ENCODE results near the gene LHX4. TPM values are rescaled to one million over a fixed set of nuclear protein-coding genes. Genes with fewer than 3 reads are reported as not detected.

LHX4 gene
- total and polyA plus RNA-seq, 8 donors, result 0.03 to 4.8 (median 4.1) TPM

GRCh38 chr1:180250883-180251509, 20.9 kb downstream of the LHX4 start:
- Histone ChIP-seq H3K4me1 (peaks cover 0 to 3% of the 10 kb centered on the region in 2 donors), H3K9me3 (no peaks in the 10 kb centered on the region), H3K27me3 (peaks cover 0 to 53% of the 10 kb centered on the region in 2 donors), H3K27ac (no peak overlapping the region), H3K36me3 (no peaks in the 10 kb centered on the region), H3K4me3 (no peak overlapping the region)
- ATAC-seq (no peak), DNase-seq (no peak)
- no peak for TF ChIP-seq CTCF (IDR thresholded peaks at IDR 0.05)
- intact Hi-C loops (cut with DNase I), result loop anchor here in 1 of 2 donors (5.0 kb wide), 1 partner anchor 231 kb away; no protein-coding TSS in a partner anchor

- DNase-seq (no peak), ATAC-seq (no peak)
- Histone ChIP-seq H3K4me3 (no peak overlapping the region), H3K36me3 (no peaks in the 10 kb centered on the region), H3K27me3 (peaks cover 7 to 60% of the 10 kb centered on the region in 2 donors), H3K4me1 (peaks cover 0 to 3% of the 10 kb centered on the region in 2 donors), H3K9me3 (no peaks in the 10 kb centered on the region), H3K27ac (no peak overlapping the region)
- no peak for TF ChIP-seq CTCF (IDR thresholded peaks at IDR 0.05)
- intact Hi-C loops (cut with DNase I), result loop anchor here in 1 of 2 donors (5.0 kb wide), 1 partner anchor 231 kb away; no protein-coding TSS in a partner anchor
Observed at GRCh38 chr1:180251526-180252305, 21.7 kb downstream of the LHX4 start.

GRCh38 chr1:180252638-180253536, 22.8 kb downstream of the LHX4 start:
- ATAC-seq, result peak; percentile 81

More at GRCh38 chr1:180252638-180253536, 22.8 kb downstream of the LHX4 start:
- Histone ChIP-seq H3K9me3 (no peaks in the 10 kb centered on the region), H3K4me1 (peaks cover 0 to 3% of the 10 kb centered on the region in 2 donors), H3K36me3 (no peaks in the 10 kb centered on the region), H3K27me3 (peaks cover 12 to 72% of the 10 kb centered on the region in 2 donors), H3K27ac (no peak overlapping the region), H3K4me3 (no peak overlapping the region)
- peak; percentile 79 to 92 for TF ChIP-seq CTCF (IDR thresholded peaks at IDR 0.05)
- DNase-seq, result peak in 2 of 4 donors; percentile 80 to 93
- intact Hi-C loops (cut with DNase I), result loop anchor here in 1 of 2 donors (5.0 kb wide), 1 partner anchor 229 kb away; no protein-coding TSS in a partner anchor
